ENCODE results near the gene AGPS.

GRCh38 chr2:177574356-177574755 lies 181.8 kb downstream of the AGPS start:
- TF ChIP-seq JUN (IDR thresholded peaks at IDR 0.05): no peak
- TF ChIP-seq, protein P1, sequence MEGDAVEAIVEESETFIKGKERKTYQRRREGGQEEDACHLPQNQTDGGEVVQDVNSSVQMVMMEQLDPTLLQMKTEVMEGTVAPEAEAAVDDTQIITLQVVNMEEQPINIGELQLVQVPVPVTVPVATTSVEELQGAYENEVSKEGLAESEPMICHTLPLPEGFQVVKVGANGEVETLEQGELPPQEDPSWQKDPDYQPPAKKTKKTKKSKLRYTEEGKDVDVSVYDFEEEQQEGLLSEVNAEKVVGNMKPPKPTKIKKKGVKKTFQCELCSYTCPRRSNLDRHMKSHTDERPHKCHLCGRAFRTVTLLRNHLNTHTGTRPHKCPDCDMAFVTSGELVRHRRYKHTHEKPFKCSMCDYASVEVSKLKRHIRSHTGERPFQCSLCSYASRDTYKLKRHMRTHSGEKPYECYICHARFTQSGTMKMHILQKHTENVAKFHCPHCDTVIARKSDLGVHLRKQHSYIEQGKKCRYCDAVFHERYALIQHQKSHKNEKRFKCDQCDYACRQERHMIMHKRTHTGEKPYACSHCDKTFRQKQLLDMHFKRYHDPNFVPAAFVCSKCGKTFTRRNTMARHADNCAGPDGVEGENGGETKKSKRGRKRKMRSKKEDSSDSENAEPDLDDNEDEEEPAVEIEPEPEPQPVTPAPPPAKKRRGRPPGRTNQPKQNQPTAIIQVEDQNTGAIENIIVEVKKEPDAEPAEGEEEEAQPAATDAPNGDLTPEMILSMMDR (IDR thresholded peaks at IDR 0.05): no peak
- no peak for TF ChIP-seq HOXA7 (CRISPR knock-in tag; IDR thresholded peaks at IDR 0.05)
- TF ChIP-seq CHD2 (IDR thresholded peaks at IDR 0.05; ENCODE audit: low read length, partially characterized antibody): no peak
- no peak for TF ChIP-seq MAFK (IDR thresholded peaks at IDR 0.05; ENCODE audit: partially characterized antibody)
- TF ChIP-seq RAD21 (conservative IDR thresholded peaks at IDR 0.05 in 1 of 2, IDR thresholded peaks at IDR 0.05 in 1 of 2): no peak
- TF ChIP-seq EP300 (IDR thresholded peaks at IDR 0.05): no peak
- no peak for TF ChIP-seq MYC (IDR thresholded peaks at IDR 0.05; ENCODE audit: borderline replicate concordance, low read length)
- TF ChIP-seq POLR2A (IDR thresholded peaks at IDR 0.05; ENCODE audit: low read length): no peak
- TF ChIP-seq, protein P2, sequence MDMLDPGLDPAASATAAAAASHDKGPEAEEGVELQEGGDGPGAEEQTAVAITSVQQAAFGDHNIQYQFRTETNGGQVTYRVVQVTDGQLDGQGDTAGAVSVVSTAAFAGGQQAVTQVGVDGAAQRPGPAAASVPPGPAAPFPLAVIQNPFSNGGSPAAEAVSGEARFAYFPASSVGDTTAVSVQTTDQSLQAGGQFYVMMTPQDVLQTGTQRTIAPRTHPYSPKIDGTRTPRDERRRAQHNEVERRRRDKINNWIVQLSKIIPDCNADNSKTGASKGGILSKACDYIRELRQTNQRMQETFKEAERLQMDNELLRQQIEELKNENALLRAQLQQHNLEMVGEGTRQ (IDR thresholded peaks at IDR 0.05): no peak
- no peak for TF ChIP-seq KDM1A (IDR thresholded peaks at IDR 0.05; ENCODE audit: low read depth)
- no peak for TF ChIP-seq CEBPB (IDR thresholded peaks at IDR 0.05)
